Measurements from ENCODE around the gene STRADB.
"Not testable (repeated sequence)": the region's sequence is repeated elsewhere in the genome, so short reads cannot be mapped to it uniquely, and the experiment has no call there.

The STRADB gene

GRCh38 chr2:201482543-201482942 is 31.0 kb downstream of the STRADB start:
- H3K4me3 ChIP-seq (ENCODE audit: low read length), result no peak overlapping the region
- no peaks in the 10 kb centered on the region for H3F3A ChIP-seq (ENCODE audit: control insufficient read depth, insufficient read depth)
- H3K36me3 ChIP-seq (ENCODE audit: control insufficient read depth, low read length), result no peaks in the 10 kb centered on the region
- no peaks in the 10 kb centered on the region for H3K9me3 ChIP-seq (ENCODE audit: control insufficient read depth, insufficient read depth, low read length)
- H3K27me3 ChIP-seq (ENCODE audit: control insufficient read depth, low read length), result no peaks in the 10 kb centered on the region
- H3K4me1 ChIP-seq (ENCODE audit: control insufficient read depth, low read length), result no peaks in the 10 kb centered on the region
- H3K79me2 ChIP-seq (ENCODE audit: control insufficient read depth, low read length), result no peaks in the 10 kb centered on the region
- H3K9me2 ChIP-seq (replicated peaks; ENCODE audit: control insufficient read depth, low read length), result no peaks in the 10 kb centered on the region
- no peak overlapping the region for H3K27ac ChIP-seq (ENCODE audit: low read depth, low read length)
- H3K4me2 ChIP-seq (ENCODE audit: low read length), result no peak overlapping the region
- no peak for TF ChIP-seq CTCF (IDR thresholded peaks at IDR 0.05; ENCODE audit: low read depth, low read length, poor library complexity, severe bottlenecking)
- no peak for TF ChIP-seq EZH2phosphoT487 (IDR thresholded peaks at IDR 0.05; ENCODE audit: borderline replicate concordance, low read length)
- no peaks in the 10 kb centered on the region for H4K20me1 ChIP-seq (ENCODE audit: control insufficient read depth, insufficient read depth, low read depth, low read length)

GRCh38 chr2:201483342-201483741 is 31.8 kb downstream of the STRADB start:
- H3K79me2 ChIP-seq (ENCODE audit: control insufficient read depth, low read length), result no peaks in the 10 kb centered on the region
- no peak overlapping the region for H3K4me3 ChIP-seq (ENCODE audit: low read length)
- H3K27ac ChIP-seq (ENCODE audit: low read depth, low read length), result no peak overlapping the region
- H3K9me2 ChIP-seq (replicated peaks; ENCODE audit: control insufficient read depth, low read length), result no peaks in the 10 kb centered on the region
- no peaks in the 10 kb centered on the region for H3K36me3 ChIP-seq (ENCODE audit: control insufficient read depth, low read length)
- no peaks in the 10 kb centered on the region for H4K20me1 ChIP-seq (ENCODE audit: control insufficient read depth, insufficient read depth, low read depth, low read length)
- H3K4me1 ChIP-seq (ENCODE audit: control insufficient read depth, low read length), result no peaks in the 10 kb centered on the region
- no peak overlapping the region for H3K4me2 ChIP-seq (ENCODE audit: low read length)
- H3K27me3 ChIP-seq (ENCODE audit: control insufficient read depth, low read length), result no peaks in the 10 kb centered on the region
- no peaks in the 10 kb centered on the region for H3F3A ChIP-seq (ENCODE audit: control insufficient read depth, insufficient read depth)
- H3K9me3 ChIP-seq (ENCODE audit: control insufficient read depth, insufficient read depth, low read length), result no peaks in the 10 kb centered on the region
- TF ChIP-seq CTCF (IDR thresholded peaks at IDR 0.05; ENCODE audit: low read depth, low read length, poor library complexity, severe bottlenecking) (no peak), EZH2phosphoT487 (IDR thresholded peaks at IDR 0.05; ENCODE audit: borderline replicate concordance, low read length) (no peak)

GRCh38 chr2:201483758-201484157 is 32.2 kb downstream of the STRADB start:
- not testable (repeated sequence) for H3K79me2 ChIP-seq (ENCODE audit: control insufficient read depth, low read length); H3K27me3 ChIP-seq (ENCODE audit: control insufficient read depth, low read length); H3K9me3 ChIP-seq (ENCODE audit: control insufficient read depth, insufficient read depth, low read length); H3F3A ChIP-seq (ENCODE audit: control insufficient read depth, insufficient read depth); H3K27ac ChIP-seq (ENCODE audit: low read depth, low read length); H3K9me2 ChIP-seq (replicated peaks; ENCODE audit: control insufficient read depth, low read length); H4K20me1 ChIP-seq (ENCODE audit: control insufficient read depth, insufficient read depth, low read depth, low read length); H3K4me1 ChIP-seq (ENCODE audit: control insufficient read depth, low read length); H3K4me3 ChIP-seq (ENCODE audit: low read length); H3K4me2 ChIP-seq (ENCODE audit: low read length); H3K36me3 ChIP-seq (ENCODE audit: control insufficient read depth, low read length)

- no peaks in the 10 kb centered on the region for H3K4me1 ChIP-seq (ENCODE audit: control insufficient read depth, low read length)
- no peaks in the 10 kb centered on the region for H4K20me1 ChIP-seq (ENCODE audit: control insufficient read depth, insufficient read depth, low read depth, low read length)
Observed at GRCh38 chr2:201484805-201485204, 33.3 kb downstream of the STRADB start.

More at GRCh38 chr2:201484805-201485204, 33.3 kb downstream of the STRADB start:
- Histone ChIP-seq H3K9me3 (ENCODE audit: control insufficient read depth, insufficient read depth, low read length) (no peaks in the 10 kb centered on the region), H3K36me3 (ENCODE audit: control insufficient read depth, low read length) (no peaks in the 10 kb centered on the region), H3K27me3 (ENCODE audit: control insufficient read depth, low read length) (no peaks in the 10 kb centered on the region), H3F3A (ENCODE audit: control insufficient read depth, insufficient read depth) (no peaks in the 10 kb centered on the region), H3K4me2 (ENCODE audit: low read length) (no peak overlapping the region), H3K27ac (ENCODE audit: low read depth, low read length) (no peak overlapping the region), H3K79me2 (ENCODE audit: control insufficient read depth, low read length) (no peaks in the 10 kb centered on the region), H3K4me3 (ENCODE audit: low read length) (no peak overlapping the region), H3K9me2 (replicated peaks; ENCODE audit: control insufficient read depth, low read length) (no peaks in the 10 kb centered on the region)
- no peak for TF ChIP-seq EZH2phosphoT487 (IDR thresholded peaks at IDR 0.05; ENCODE audit: borderline replicate concordance, low read length)
- no peak for TF ChIP-seq CTCF (IDR thresholded peaks at IDR 0.05; ENCODE audit: low read depth, low read length, poor library complexity, severe bottlenecking)
